Coronary artery (tissue), 2 donors: ENCODE measurements around the gene POU3F2.

Experiments used
- DNase-seq: peaks from one replicate; pipeline ENCODE4 v3.0.0-alpha.2; 2017; ENCODE audit warnings: low spot score
- H3K27ac ChIP-seq, 2 donors: fragments of 200-600 bp; sonication (generic); one replicate each; pipeline ENCODE4 v1.5.1; 2016 to 2019
- H3K4me3 ChIP-seq: fragments of 200-600 bp; sonication (generic); 2 replicates; pipeline ENCODE4 v1.5.1; 2016; ENCODE audit warnings: mild to moderate bottlenecking, moderate library complexity
- CTCF ChIP-seq: fragments of 200-600 bp; sonication (generic); IDR thresholded peaks from one replicate; pipeline ENCODE4 v1.5.1; 2019; ENCODE audit warnings: antibody characterized with exemption

POU3F2 gene

GRCh38 chr6:98845211-98846020 lies 11.0 kb downstream of the POU3F2 start:
- Histone ChIP-seq H3K4me3 (peak overlapping the region; percentile 67), H3K27ac (no peak overlapping the region)
- no peak for DNase-seq
- peak; percentile 77 for TF ChIP-seq CTCF

- H3K27ac ChIP-seq = no peak overlapping the region
- no peak for DNase-seq
- no peak overlapping the region for H3K4me3 ChIP-seq
- no peak for TF ChIP-seq CTCF
These were observed 11.6 kb downstream of the POU3F2 start for GRCh38 chr6:98846021-98846380.

DNA sequence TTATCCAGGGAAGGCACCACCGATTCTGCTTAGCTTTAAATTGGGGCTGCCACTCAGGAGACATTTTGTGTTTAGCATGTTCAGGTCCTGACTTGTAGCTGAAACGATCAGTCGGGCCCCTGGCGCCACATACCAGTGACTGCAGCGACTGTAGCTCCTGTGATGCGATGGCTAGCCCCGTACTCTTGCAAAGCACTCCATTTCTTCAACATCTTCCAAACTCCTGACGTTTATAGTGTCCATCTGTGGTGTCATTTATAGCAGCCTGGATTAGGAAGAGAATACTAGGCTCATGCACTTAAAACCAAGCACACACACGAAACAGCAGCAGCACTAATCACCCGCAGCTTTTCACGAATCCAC lies 13.0 kb downstream of the POU3F2 start:
- TF ChIP-seq CTCF = no peak
- Histone ChIP-seq H3K4me3 (peak overlapping the region; percentile 23), H3K27ac (no peak overlapping the region)
- DNase-seq = no peak

DNA sequence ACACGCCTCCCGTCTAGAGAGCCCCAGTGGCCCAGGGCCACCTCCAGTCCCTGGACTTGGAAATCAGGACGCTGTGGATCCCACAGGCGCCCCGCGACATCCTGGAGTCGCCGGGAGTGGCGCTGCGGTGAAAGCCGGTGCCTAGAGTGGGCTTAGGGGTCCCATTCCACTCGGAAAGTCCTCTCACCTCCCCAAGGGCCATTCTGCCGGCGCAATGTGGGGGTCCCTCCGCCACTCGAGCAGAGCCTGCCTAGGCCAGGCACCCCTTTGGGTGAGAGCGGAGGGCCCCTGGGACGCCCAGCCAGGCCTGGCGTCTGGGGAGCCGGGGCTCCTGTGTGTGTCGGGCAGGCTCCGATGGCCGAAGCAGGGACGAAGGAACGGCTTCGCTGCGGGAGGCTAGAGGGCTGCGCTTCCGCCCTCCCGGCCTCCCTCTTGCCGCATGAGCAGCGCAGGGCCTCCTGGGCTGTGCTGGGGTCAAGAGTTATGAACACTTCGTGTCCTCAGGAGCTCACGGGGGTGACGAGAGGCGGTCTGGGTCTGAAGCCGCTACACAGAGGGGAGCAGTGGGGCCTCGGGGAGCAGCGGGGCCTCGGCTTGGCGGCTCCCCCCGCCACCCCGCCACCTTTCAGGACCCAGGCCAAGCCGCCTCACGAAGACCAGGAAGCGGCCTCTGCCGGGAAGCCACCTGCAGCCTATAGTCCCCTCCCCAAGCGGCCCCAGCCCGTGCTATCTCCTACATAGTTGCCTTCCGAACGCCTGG lies 13.6 kb downstream of the POU3F2 start:
- H3K4me3 ChIP-seq = peak overlapping the region; percentile 23
- H3K27ac ChIP-seq = no peak overlapping the region
- no peak for DNase-seq
- no peak for TF ChIP-seq CTCF

DNA sequence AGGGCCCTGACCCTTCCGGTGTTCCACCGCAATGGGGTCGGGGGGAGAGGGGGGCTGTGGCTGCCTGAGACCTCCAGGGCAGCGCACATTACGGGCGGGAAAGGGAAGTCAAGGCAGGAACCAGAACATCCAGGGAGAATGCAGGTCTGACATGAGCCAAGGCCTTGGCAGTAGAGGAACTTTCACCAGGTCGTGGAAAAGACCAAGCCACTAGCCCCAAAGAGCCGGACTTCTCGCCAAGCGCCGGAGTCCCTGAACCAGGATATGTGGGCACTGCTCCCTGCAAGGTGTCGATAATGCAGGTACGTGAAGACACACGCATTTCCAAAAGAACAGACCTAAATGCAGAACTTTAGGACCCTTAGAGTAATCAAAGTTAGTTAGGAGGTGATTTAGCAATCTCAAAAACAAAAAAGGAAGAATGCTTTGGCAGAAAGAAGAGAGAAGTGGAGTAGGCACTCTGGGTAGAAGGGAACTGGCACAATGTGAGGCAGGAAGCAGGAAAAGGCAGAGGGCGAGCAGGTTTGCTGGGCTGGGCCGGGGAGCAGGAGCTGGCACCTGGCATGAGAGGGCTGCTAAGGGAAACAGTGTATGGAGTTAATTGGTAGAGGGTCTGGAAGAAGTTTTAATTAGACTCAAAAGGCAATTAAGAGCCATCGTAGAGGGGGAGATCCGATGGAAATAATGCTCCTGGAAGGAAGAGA lies 14.3 kb downstream of the POU3F2 start:
- no peak for DNase-seq
- H3K27ac ChIP-seq = no peak overlapping the region
- peak overlapping the region; percentile 23 for H3K4me3 ChIP-seq
- no peak for TF ChIP-seq CTCF

DNA sequence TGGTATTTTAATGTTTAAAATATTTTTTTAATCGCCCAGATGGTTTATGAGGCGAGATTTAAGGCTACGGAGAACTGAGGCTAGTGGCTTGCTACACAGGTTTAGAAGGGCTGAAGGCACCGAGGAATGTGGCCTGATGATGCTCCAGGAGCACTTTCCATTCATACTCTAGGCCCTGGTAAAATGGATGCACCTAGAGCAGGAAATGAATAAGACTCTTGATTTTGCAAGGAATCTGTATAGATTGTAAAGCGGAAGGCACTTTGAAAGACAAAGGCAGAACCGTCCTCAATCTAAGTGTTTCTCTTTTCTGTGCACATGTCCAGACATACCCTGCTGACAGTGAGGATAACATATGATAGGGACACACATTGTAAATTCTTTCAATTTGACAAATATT lies 30.1 kb downstream of the POU3F2 start:
- TF ChIP-seq CTCF = no peak
- no peak for DNase-seq
- Histone ChIP-seq H3K27ac (no peak overlapping the region), H3K4me3 (no peak overlapping the region)
